Activated CD8-positive, alpha-beta memory T cell treated with anti-CD3 and anti-CD28 coated beads, Interleukin-2, amount 50 U/mL, for 24 hours (primary cell): ENCODE measurements around the gene CAMTA1.
"Not testable (repeated sequence)": the region's sequence is repeated elsewhere in the genome, so short reads cannot be mapped to it uniquely, and the experiment has no call there.

Experiments used
- DNase-seq: peaks from one replicate; pipeline ENCODE4 v3.0.0-alpha.2; 2020; ENCODE audit errors: extremely low read depth

CAMTA1 gene

GRCh38 chr1:7108251-7108650, 323.0 kb downstream of the CAMTA1 start:
- DNase-seq = no peak

- no peak for DNase-seq
These were observed 324.6 kb downstream of the CAMTA1 start for GRCh38 chr1:7109901-7110300.

- DNase-seq = no peak
These were observed 325.1 kb downstream of the CAMTA1 start for GRCh38 chr1:7110321-7110720.

GRCh38 chr1:7111853-7112252, 326.6 kb downstream of the CAMTA1 start:
- DNase-seq = no peak

- no peak for DNase-seq
These were observed 327.9 kb downstream of the CAMTA1 start for GRCh38 chr1:7113136-7113535.

GRCh38 chr1:7113822-7114221, 328.6 kb downstream of the CAMTA1 start:
- DNase-seq = no peak

- no peak for DNase-seq
These were observed 330.7 kb downstream of the CAMTA1 start for GRCh38 chr1:7116001-7116400.

GRCh38 chr1:7117399-7118281, 332.4 kb downstream of the CAMTA1 start:
- DNase-seq = no peak

- no peak for DNase-seq
These were observed 333.9 kb downstream of the CAMTA1 start for GRCh38 chr1:7119156-7119555.

GRCh38 chr1:7120863-7121621, 335.8 kb downstream of the CAMTA1 start:
- no peak for DNase-seq

GRCh38 chr1:7121622-7121988, 336.4 kb downstream of the CAMTA1 start:
- no peak for DNase-seq

- DNase-seq = no peak
These were observed 342.2 kb downstream of the CAMTA1 start for GRCh38 chr1:7127322-7128075.

- DNase-seq = no peak
These were observed 343.0 kb downstream of the CAMTA1 start for GRCh38 chr1:7128293-7128692.

- no peak for DNase-seq
These were observed 344.9 kb downstream of the CAMTA1 start for GRCh38 chr1:7130127-7130526.

GRCh38 chr1:7135493-7135892, 350.2 kb downstream of the CAMTA1 start:
- DNase-seq = no peak

GRCh38 chr1:7136166-7136953, 351.1 kb downstream of the CAMTA1 start:
- DNase-seq = no peak

GRCh38 chr1:7140251-7140650, 355.0 kb downstream of the CAMTA1 start:
- DNase-seq = no peak

GRCh38 chr1:7145947-7146346, 360.7 kb downstream of the CAMTA1 start:
- no peak for DNase-seq

- no peak for DNase-seq
These were observed 361.5 kb downstream of the CAMTA1 start for GRCh38 chr1:7146710-7147109.

- DNase-seq = not testable (repeated sequence)
These were observed 362.5 kb downstream of the CAMTA1 start for GRCh38 chr1:7147581-7148282.
